Liver (tissue), 9 donors: ENCODE measurements around the gene C10orf62. TPM values are rescaled to one million over a fixed set of nuclear protein-coding genes. Genes with fewer than 3 reads are reported as not detected.

Source experiments
- DNase-seq: peaks from one replicate; pipeline ENCODE4 v3.0.0-alpha.2; 2017; ENCODE audit warnings: low spot score
- H3K27ac ChIP-seq, 2 donors: one replicate each; pipeline ENCODE4 v1.7.0; 2013; ENCODE audit warnings: inconsistent platforms in 2 of 2, low read length in 2 of 2, control low read depth in 1 of 2, low read depth in 1 of 2, mild to moderate bottlenecking in 1 of 2
- H3K27me3 ChIP-seq, 4 donors: one replicate each; pipeline versions ENCODE4 v1.6.1 to v1.7.0; 2013; ENCODE audit warnings: low read length in 3 of 4, inconsistent platforms in 1 of 4, mild to moderate bottlenecking in 1 of 4, moderate library complexity in 1 of 4; ENCODE audit not compliant: control insufficient read depth in 4 of 4, insufficient read depth in 4 of 4
- H3K36me3 ChIP-seq, 4 donors: one replicate each; pipeline versions ENCODE4 v1.6.1 to v1.7.0; 2013; ENCODE audit warnings: low read length in 3 of 4, mild to moderate bottlenecking in 3 of 4, low read depth in 1 of 4, moderate library complexity in 1 of 4; ENCODE audit not compliant: control insufficient read depth in 4 of 4, insufficient read depth in 3 of 4
- H3K4me1 ChIP-seq, 4 donors: one replicate each; pipeline versions ENCODE4 v1.6.1 to v1.7.0; 2013; ENCODE audit warnings: low read length in 3 of 4, mild to moderate bottlenecking in 3 of 4, moderate library complexity in 1 of 4; ENCODE audit not compliant: control insufficient read depth in 4 of 4, insufficient read depth in 4 of 4
- H3K4me3 ChIP-seq, 3 donors: one replicate each; pipeline versions ENCODE4 v1.6.1 to v1.7.0; 2013; ENCODE audit warnings: low read length in 3 of 3, control low read depth in 1 of 3, low read depth in 1 of 3, mild to moderate bottlenecking in 1 of 3
- H3K9ac ChIP-seq, 2 donors: one replicate each; pipeline ENCODE4 v1.7.0; 2013; ENCODE audit warnings: low read length in 2 of 2, mild to moderate bottlenecking in 2 of 2, moderate library complexity in 2 of 2, control low read depth in 1 of 2, low read depth in 1 of 2
- H3K9me3 ChIP-seq, 4 donors: one replicate each; pipeline versions ENCODE4 v1.6.1 to v1.7.0; 2013; ENCODE audit warnings: low read length in 3 of 4; ENCODE audit not compliant: control insufficient read depth in 4 of 4
- ATF3 ChIP-seq: IDR thresholded peaks from 2 replicates; pipeline ENCODE4 v1.6.1; 2016; ENCODE audit warnings: antibody characterized with exemption
- CTCF ChIP-seq: fragments of 150-350 bp; IDR thresholded peaks from 2 replicates; pipeline ENCODE4 v1.5.1; 2017; ENCODE audit warnings: improper control_type of control experiment, low read depth, low read length; ENCODE audit not compliant: missing input control
- EGR1 ChIP-seq, 2 donors: IDR thresholded peaks; 2 replicates each; pipeline ENCODE4 v1.6.1; 2016 to 2018; ENCODE audit warnings: antibody characterized with exemption in 2 of 2, low read depth in 2 of 2
- FOXA1 ChIP-seq: IDR thresholded peaks from 2 replicates; pipeline ENCODE4 v1.6.1; 2016; ENCODE audit warnings: antibody characterized with exemption
- FOXA2 ChIP-seq: IDR thresholded peaks from 2 replicates; pipeline ENCODE4 v1.6.1; 2016; ENCODE audit warnings: antibody characterized with exemption
- GABPA ChIP-seq, 2 donors: IDR thresholded peaks in 1 of 2; conservative IDR thresholded peaks in 1 of 2; 2 replicates each; pipeline ENCODE4 v1.6.1; 2016; ENCODE audit warnings: antibody characterized with exemption in 2 of 2, mild to moderate bottlenecking in 1 of 2, moderate library complexity in 1 of 2
- HNF4A ChIP-seq, 2 donors: conservative IDR thresholded peaks; 2 replicates each; pipeline ENCODE4 v1.6.1; 2016; ENCODE audit warnings: antibody characterized with exemption in 2 of 2, mild to moderate bottlenecking in 2 of 2
- HNF4G ChIP-seq: IDR thresholded peaks from 2 replicates; pipeline ENCODE4 v1.6.1; 2016; ENCODE audit warnings: antibody characterized with exemption
- JUND ChIP-seq, 2 donors: IDR thresholded peaks; 2 replicates each; pipeline ENCODE4 v1.6.1; 2016; ENCODE audit warnings: antibody characterized with exemption in 2 of 2
- MAX ChIP-seq: IDR thresholded peaks from 2 replicates; pipeline ENCODE4 v1.6.1; 2016; ENCODE audit warnings: antibody characterized with exemption
- RAD21 ChIP-seq, 2 donors: IDR thresholded peaks; 2 replicates each; pipeline ENCODE4 v1.6.1; 2016; ENCODE audit warnings: antibody characterized with exemption in 2 of 2, mild to moderate bottlenecking in 2 of 2
- REST ChIP-seq: IDR thresholded peaks from 2 replicates; pipeline ENCODE4 v1.6.1; 2016; ENCODE audit warnings: antibody characterized with exemption, mild to moderate bottlenecking
- RXRA ChIP-seq, 2 donors: IDR thresholded peaks; 2 replicates each; pipeline ENCODE4 v1.6.1; 2017 to 2018; ENCODE audit warnings: antibody characterized with exemption in 2 of 2, mild to moderate bottlenecking in 1 of 2
- SP1 ChIP-seq: IDR thresholded peaks from 2 replicates; pipeline ENCODE4 v1.6.1; 2018; ENCODE audit warnings: antibody characterized with exemption, mild to moderate bottlenecking
- TAF1 ChIP-seq: conservative IDR thresholded peaks from 2 replicates; pipeline ENCODE4 v1.6.1; 2016; ENCODE audit warnings: antibody characterized with exemption, mild to moderate bottlenecking
- YY1 ChIP-seq: IDR thresholded peaks from 2 replicates; pipeline ENCODE4 v1.6.1; 2016; ENCODE audit warnings: antibody characterized with exemption, mild to moderate bottlenecking
- ZBTB33 ChIP-seq: IDR thresholded peaks from 2 replicates; pipeline ENCODE4 v1.6.1; 2016; ENCODE audit warnings: antibody characterized with exemption
- WGBS: extraction: QIAGEN DNeasy Blood & Tissue Kit; methylation state at CpG from one replicate; pipeline ENCODE4 v1.1.7; 2013; 5-methylcytosine and 5-hydroxymethylcytosine counted together
- polyA plus RNA-seq, 2 donors: library from polyadenylated mRNA; stranded (reverse) in 1 of 2; unstranded in 1 of 2; fragments of 200-250 nt in 1 of 2; fragments of >200 nt in 1 of 2; fragmentation: Nextera tagmentation in 1 of 2; extraction: Ambion mirVana in 1 of 2; gene quantifications; one replicate each; pipeline versions ENCODE4 v1.2.1 to v1.2.3, GENCODE V29; 2013 to 2015
- total RNA-seq, 2 donors: library from RNA; depleted of rRNA; stranded (reverse); fragments of >200 nt; gene quantifications; one replicate each; pipeline ENCODE4 v1.2.3, GENCODE V29; 2014
- donor health status: healthy.
- donor health status: healthy.
- donor health status: healthy.
- donor health status: healthy.
- donor health status: healthy.

The C10orf62 gene
- total and polyA plus RNA-seq, 4 donors: 0.16 to 3.0 (median 0.41) TPM

GRCh38 chr10:97570789-97571471 is 18.6 kb upstream of the C10orf62 start:
- Histone ChIP-seq H3K27ac (no peak overlapping the region), H3K36me3 (peaks cover 0 to 11% (median 5%) of the 10 kb centered on the region in 4 donors), H3K9ac (no peak overlapping the region), H3K4me1 (peaks cover 5 to 20% (median 10%) of the 10 kb centered on the region in 4 donors), H3K27me3 (no peaks in the 10 kb centered on the region), H3K4me3 (no peak overlapping the region), H3K9me3 (no peaks in the 10 kb centered on the region)
- no peak for DNase-seq
- TF ChIP-seq RXRA (IDR thresholded peaks at IDR 0.05): no peak
- no peak for TF ChIP-seq HNF4A (conservative IDR thresholded peaks at IDR 0.05)
- no peak for TF ChIP-seq TAF1
- no peak for TF ChIP-seq YY1
- TF ChIP-seq REST: no peak
- no peak for TF ChIP-seq SP1
- TF ChIP-seq ZBTB33: no peak
- TF ChIP-seq HNF4G: no peak
- WGBS: 90% methylated on average over 5 of the region's 5 CpGs

GRCh38 chr10:97571622-97572021 is 17.9 kb upstream of the C10orf62 start:
- no peak overlapping the region for H3K27ac ChIP-seq
- no peak overlapping the region for H3K9ac ChIP-seq
- no peak overlapping the region for H3K4me3 ChIP-seq
- no peak for DNase-seq
- H3K9me3 ChIP-seq: no peaks in the 10 kb centered on the region
- H3K27me3 ChIP-seq: no peaks in the 10 kb centered on the region
- H3K4me1 ChIP-seq: peaks cover 5 to 20% (median 10%) of the 10 kb centered on the region in 4 donors
- WGBS: 93% methylated on average over 3 of the region's 3 CpGs
- peaks cover 0 to 11% (median 5%) of the 10 kb centered on the region in 4 donors for H3K36me3 ChIP-seq
- no peak for TF ChIP-seq JUND (IDR thresholded peaks at IDR 0.05)
- TF ChIP-seq FOXA2: no peak
- TF ChIP-seq HNF4G: no peak
- no peak for TF ChIP-seq YY1
- TF ChIP-seq EGR1 (IDR thresholded peaks at IDR 0.05; ENCODE audit: low read depth in 2 of 2): no peak
- TF ChIP-seq ZBTB33: no peak
- TF ChIP-seq REST: no peak
- TF ChIP-seq ATF3: no peak
- no peak for TF ChIP-seq TAF1
- no peak for TF ChIP-seq CTCF
- TF ChIP-seq GABPA (IDR thresholded peaks at IDR 0.05 in 1 of 2, conservative IDR thresholded peaks at IDR 0.05 in 1 of 2): no peak
- TF ChIP-seq HNF4A (conservative IDR thresholded peaks at IDR 0.05): no peak
- TF ChIP-seq FOXA1: no peak
- TF ChIP-seq RAD21 (IDR thresholded peaks at IDR 0.05): no peak
- TF ChIP-seq RXRA (IDR thresholded peaks at IDR 0.05): no peak
- TF ChIP-seq SP1: no peak
- no peak for TF ChIP-seq MAX
